HG02763 (cell line): Measurements from ENCODE around the gene DEFB108B.
"Not testable (repeated sequence)": the region's sequence is repeated elsewhere in the genome, so short reads cannot be mapped to it uniquely, and the experiment has no call there.

Source experiments
- ATAC-seq: cut with Tn5 transposase; IDR thresholded peaks from one replicate; pipeline ENCODE4 v1.9.1; 2021; ENCODE audit warnings: mild to moderate bottlenecking, moderate library complexity; ENCODE audit not compliant: unreplicated experiment

Gene DEFB108B

GRCh38 chr11:71813481-71814355 is 19.3 kb upstream of the DEFB108B start:
- ATAC-seq, result not testable (repeated sequence)

- ATAC-seq, result not testable (repeated sequence)
Observed at GRCh38 chr11:71821539-71821938, 11.5 kb upstream of the DEFB108B start.

DNA sequence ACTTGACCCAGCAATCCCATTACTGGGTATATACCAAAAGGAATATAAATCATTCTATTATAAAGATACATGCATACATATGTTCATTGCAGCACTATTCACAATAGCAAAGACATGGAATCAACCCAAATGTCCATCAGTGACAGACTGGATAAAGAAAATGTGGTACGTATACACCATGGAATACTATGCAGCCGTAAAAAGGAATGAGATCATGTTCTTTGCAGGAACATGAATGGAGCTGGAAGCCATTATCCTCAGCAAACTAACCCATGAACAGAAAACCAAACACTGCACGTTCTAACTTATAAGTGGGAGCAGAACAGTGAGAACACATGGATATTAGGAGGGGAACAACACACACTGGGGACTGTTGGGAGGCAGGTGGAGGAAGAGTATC is 3.8 kb upstream of the DEFB108B start:
- not testable (repeated sequence) for ATAC-seq

DNA sequence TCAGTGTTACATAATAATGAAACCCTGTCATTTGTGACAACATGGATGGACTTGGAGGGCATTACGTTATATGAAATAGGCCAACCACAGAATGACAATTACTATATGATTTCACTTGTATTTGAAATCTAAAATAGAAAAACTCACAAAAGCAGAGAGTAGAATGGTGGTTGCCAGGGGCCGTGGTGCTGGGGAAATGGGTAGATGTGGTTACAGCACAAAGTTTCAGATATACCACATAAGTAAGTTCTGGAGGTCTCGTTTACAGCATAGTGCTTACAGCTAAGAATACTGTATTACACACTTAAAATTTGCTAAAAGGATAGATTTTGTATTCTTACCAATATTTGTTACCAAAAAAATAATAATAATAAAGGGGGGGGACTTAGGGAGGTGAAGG is 3.3 kb upstream of the DEFB108B start:
- not testable (repeated sequence) for ATAC-seq

- not testable (repeated sequence) for ATAC-seq
Observed at GRCh38 chr11:71842720-71843119, 9.7 kb downstream of the DEFB108B start.

DNA sequence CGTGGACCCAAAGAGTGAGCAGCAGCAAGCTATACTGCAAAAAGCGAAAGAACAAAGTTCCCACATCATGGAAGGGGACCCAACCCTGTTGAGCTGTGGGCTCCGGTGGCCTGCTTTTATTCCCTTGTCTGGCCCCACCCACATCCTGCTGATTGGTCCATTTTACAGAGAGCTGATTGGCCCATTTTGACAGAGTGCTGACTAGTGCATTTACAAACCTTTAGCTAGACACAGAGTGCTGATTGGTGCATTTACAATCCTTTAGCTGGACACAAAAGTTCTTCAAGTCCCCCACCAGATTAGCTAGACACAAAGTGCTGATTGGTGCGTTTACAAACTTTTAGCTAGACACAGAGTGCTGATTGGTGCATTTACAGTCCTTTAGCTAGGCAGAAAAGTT is 10.4 kb downstream of the DEFB108B start:
- not testable (repeated sequence) for ATAC-seq

DNA sequence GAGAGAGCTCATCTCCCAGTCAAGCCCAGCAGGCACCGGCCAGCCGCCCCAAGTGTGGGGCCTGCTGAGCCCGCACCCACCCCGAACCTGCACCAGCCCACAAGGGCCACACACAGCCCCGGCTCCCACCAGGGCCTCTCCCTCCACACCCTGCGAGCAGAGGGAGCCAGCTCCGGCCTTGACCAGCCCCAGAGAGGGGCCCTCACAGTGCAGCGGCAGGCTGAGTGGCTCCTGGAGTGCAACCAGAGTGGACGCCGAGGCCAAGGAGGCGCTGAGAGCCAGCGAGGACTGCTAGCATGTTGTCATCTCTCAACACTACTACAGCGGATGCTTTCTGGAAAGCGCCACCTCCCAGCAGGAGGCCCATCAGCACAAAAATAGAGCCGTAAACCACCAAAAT is 10.9 kb downstream of the DEFB108B start:
- no peak for ATAC-seq

DNA sequence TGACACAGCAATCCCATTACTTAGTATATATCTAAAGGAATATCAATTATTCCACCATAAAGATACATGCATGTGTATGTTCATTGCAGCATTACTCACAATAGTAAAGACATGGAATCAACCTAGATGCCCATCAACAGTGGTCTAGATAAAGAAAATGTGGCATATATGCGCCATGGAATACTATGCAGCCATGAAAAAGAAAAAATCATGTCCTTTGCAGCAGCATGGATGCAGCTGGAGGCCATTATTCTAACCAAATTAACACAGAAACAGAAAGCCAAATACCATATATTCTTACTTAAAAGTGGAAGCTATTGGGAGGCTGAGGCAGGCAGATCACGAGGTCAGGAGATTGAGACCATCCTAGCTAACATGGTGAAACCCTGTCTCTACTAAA is 20.9 kb downstream of the DEFB108B start:
- not testable (repeated sequence) for ATAC-seq

GRCh38 chr11:71855880-71856279 is 22.9 kb downstream of the DEFB108B start:
- ATAC-seq, result not testable (repeated sequence)

GRCh38 chr11:71860835-71861234 is 27.8 kb downstream of the DEFB108B start:
- not testable (repeated sequence) for ATAC-seq

GRCh38 chr11:71863978-71864627 is 31.1 kb downstream of the DEFB108B start:
- not testable (repeated sequence) for ATAC-seq

GRCh38 chr11:71867209-71867608 is 34.2 kb downstream of the DEFB108B start:
- not testable (repeated sequence) for ATAC-seq

- ATAC-seq, result not testable (repeated sequence)
Observed at GRCh38 chr11:71869931-71870330, 36.9 kb downstream of the DEFB108B start.

DNA sequence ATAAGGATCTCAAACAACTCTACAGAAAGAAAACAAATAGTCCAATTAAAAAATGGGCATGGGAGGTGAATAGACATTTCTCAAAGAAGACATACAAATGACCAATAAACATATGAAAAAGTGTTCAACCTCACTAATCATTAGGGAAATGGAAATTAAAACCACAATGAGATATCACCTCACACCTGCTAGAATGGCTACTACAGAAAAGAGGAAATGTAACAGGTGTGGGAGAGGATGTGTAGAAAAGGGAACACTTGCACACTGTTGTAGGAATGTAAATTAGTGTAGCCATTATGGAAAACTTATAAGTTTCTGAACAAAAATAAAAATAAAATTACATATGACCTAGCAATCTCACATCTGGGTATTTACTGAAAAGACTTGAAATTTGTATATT is 37.7 kb downstream of the DEFB108B start:
- not testable (repeated sequence) for ATAC-seq

GRCh38 chr11:71876262-71876661 is 43.3 kb downstream of the DEFB108B start:
- ATAC-seq, result not testable (repeated sequence)

DNA sequence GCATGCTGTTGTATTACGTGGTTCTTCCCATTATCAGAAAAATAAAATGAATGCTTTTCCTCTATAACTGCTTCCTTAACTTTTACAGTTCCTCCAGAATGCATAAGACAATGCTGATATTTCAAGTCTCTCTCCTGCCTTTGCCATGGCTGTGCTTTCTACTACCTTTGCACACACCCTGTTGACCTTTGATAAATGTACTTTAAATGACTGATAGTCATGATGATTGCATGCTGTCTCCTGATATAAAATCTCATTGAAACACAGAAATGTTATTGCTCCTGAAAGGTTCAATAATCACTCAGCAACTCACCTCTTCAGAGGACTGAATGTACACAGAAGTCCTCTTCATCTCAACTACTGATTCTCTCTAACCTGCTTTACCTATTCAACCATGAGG is 45.1 kb downstream of the DEFB108B start, which contains the start of gene DEFB131B:
Gene DEFB131B, plus strand, starts transcription at position 395 of the 400 bp plus-strand sequence. Its CDS starts 0 bp downstream, at position 395.
- not testable (repeated sequence) for ATAC-seq

DNA sequence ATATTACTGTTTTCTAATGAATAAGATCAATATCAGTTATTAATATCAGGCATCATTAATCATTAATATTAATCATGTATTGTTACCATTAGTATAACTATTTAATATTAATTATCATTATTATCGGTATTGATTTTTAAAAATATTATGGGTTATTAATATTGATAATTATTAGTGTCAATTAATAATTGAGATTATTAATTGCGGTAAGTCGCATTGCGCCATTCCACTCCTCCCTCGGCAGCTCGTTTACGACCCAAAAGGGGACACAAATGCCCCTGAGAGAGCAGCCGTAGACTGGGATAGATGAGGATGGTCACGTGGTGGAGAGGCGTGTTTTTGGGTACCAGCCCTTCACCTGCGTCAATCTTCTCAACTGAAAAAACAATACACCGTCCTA is 52.8 kb downstream of the DEFB108B start:
- ATAC-seq, result not testable (repeated sequence)
